ENCODE measurements around the gene ITPA. TPM values are rescaled to one million over a fixed set of nuclear protein-coding genes. Genes with fewer than 3 reads are reported as not detected.

Gene ITPA
- total and polyA plus RNA-seq, 2 donors (not counting 1 experiment from before 2014, with no cell fraction given), result 55.5 to 65.6 TPM

DNA sequence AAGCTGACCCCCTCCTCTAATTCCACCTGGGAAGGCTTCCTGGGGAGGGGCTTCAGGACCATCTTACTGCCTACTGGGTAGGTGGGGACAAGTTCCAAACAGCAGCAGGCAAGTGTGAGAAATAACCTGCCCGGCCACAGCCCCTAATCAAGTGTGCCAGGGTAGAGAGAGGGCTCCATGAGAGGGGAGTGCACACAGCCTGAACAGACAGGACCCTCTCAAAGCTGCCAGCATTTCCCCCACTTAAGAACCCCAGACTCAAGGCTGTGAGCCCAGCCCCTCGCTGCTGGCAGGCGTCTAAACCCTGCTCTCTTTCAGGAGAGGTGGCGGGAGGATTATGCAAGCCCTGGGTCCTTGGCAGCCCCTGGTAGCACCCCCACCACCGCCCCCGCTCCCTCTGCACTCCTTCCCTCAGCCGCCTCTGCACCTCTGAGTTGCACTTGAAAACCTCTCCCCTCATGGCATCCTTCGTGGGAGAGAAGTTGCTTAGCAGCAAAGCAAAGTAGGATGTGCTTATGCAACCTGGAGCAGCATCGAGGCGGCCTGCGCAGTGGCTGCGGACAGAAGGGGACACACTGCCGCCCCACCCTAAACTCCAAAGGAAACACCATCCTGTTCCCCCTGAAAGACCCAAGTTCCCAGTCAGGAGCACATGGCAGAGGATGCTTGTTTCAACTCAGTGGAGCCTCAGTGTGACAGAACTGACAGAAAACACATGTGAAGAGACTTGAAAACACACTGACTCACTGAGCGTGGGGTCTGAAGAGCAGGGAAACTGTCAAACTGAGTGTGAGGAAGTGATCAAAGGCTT is 15.3 kb upstream of the ITPA start:
- H3K9me3 ChIP-seq (ENCODE audit: control extremely low read depth in 1 of 3, control insufficient read depth in 2 of 3, insufficient read depth in 1 of 3, low read length in 2 of 3), result no peaks in the 10 kb centered on the region
- Mint-ChIP-seq H3K9me3 (ENCODE audit: insufficient read depth) (no peaks in the 10 kb centered on the region), H3K27ac (no peak overlapping the region), H3K4me1 (no peaks in the 10 kb centered on the region), H3K4me3 (no peak overlapping the region), H3K27me3 (no peaks in the 10 kb centered on the region)
- ATAC-seq (ENCODE audit: low read depth), result no peak
- ChIA-PET POLR2A (no interaction called here), CTCF (no interaction called here)
- no peak overlapping the region for H2AFZ ChIP-seq (ENCODE audit: insufficient read depth, low read depth, low read length, poor library complexity, severe bottlenecking)
- H3K27ac ChIP-seq (ENCODE audit: low read length in 2 of 2), result no peak overlapping the region
- WGBS (ENCODE audit: insufficient coverage), result 95% methylated on average over 13 of the region's 14 CpGs
- no peak overlapping the region for H3K9ac ChIP-seq (ENCODE audit: low read length)
- no peak for DNase-seq
- intact Hi-C loops (cut with micrococcal nuclease), result no loop called here
- TF ChIP-seq, protein P1, sequence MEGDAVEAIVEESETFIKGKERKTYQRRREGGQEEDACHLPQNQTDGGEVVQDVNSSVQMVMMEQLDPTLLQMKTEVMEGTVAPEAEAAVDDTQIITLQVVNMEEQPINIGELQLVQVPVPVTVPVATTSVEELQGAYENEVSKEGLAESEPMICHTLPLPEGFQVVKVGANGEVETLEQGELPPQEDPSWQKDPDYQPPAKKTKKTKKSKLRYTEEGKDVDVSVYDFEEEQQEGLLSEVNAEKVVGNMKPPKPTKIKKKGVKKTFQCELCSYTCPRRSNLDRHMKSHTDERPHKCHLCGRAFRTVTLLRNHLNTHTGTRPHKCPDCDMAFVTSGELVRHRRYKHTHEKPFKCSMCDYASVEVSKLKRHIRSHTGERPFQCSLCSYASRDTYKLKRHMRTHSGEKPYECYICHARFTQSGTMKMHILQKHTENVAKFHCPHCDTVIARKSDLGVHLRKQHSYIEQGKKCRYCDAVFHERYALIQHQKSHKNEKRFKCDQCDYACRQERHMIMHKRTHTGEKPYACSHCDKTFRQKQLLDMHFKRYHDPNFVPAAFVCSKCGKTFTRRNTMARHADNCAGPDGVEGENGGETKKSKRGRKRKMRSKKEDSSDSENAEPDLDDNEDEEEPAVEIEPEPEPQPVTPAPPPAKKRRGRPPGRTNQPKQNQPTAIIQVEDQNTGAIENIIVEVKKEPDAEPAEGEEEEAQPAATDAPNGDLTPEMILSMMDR (IDR thresholded peaks at IDR 0.05), result no peak
- TF ChIP-seq EZH2 (IDR thresholded peaks at IDR 0.05; ENCODE audit: borderline replicate concordance, insufficient read depth, low read depth, low read length, poor library complexity, severe bottlenecking), result no peak
- H3K36me3 ChIP-seq (replicated peaks in 1 of 2; ENCODE audit: control extremely low read depth in 1 of 2, control insufficient read depth in 1 of 2, extremely low read depth in 1 of 2, insufficient read depth in 2 of 2, low read length in 1 of 2), result peaks cover 3 to 71% of the 10 kb centered on the region in 2 experiments
- H4K20me1 ChIP-seq (ENCODE audit: control insufficient read depth, insufficient read depth, low read length, poor library complexity, severe bottlenecking), result no peaks in the 10 kb centered on the region
- H3K79me2 ChIP-seq (ENCODE audit: control insufficient read depth, insufficient read depth, low read length), result no peaks in the 10 kb centered on the region
- no peaks in the 10 kb centered on the region for H3K4me1 ChIP-seq (ENCODE audit: control insufficient read depth in 2 of 2, insufficient read depth in 2 of 2, low read length in 2 of 2)
- H3K4me2 ChIP-seq (replicated peaks; ENCODE audit: low read depth, low read length, poor library complexity, severe bottlenecking), result no peak overlapping the region
- no peaks in the 10 kb centered on the region for H3K27me3 ChIP-seq (replicated peaks in 1 of 4; ENCODE audit: control extremely low read depth in 1 of 4, control insufficient read depth in 3 of 4, insufficient read depth in 4 of 4, low read length in 3 of 4)
- H3K4me3 ChIP-seq (ENCODE audit: control extremely low read depth in 1 of 5, extremely low read depth in 1 of 5, insufficient read depth in 1 of 5, low read depth in 2 of 5, low read length in 4 of 5), result no peak overlapping the region

DNA sequence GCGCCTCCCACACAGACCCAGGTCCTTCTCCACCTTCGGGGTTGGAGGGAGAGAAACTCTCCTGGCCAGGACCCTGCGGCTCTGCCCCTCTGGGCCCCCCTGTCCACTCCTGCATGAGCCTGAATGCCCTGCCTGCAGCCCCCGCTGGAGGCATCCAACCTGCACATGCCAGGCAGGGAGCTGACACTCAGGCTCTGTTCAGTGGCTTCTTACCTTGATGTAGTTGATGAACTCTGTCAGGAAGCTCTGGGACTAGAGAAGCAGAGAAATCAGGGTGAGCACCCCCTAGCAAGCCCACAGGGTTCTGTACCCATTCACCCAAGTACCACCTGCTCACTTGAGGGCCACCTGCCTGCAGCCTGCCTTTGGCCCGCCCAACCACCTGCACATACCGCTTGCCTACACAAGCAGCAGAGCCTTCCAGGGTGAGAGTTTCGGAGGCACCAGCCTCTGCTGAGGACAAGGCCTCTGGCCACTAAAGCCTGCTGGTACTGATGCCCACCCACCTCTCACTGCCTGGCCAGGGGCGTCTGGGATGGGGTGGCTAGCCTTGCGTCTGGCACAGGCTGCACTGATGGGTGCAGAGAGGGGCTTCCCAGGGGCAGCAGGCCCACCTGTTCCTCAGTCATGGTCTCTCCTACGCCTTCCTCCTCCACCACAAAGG is 14.5 kb upstream of the ITPA start:
- H3K4me1 ChIP-seq (ENCODE audit: control insufficient read depth in 2 of 2, insufficient read depth in 2 of 2, low read length in 2 of 2), result no peaks in the 10 kb centered on the region
- DNase-seq, result no peak
- no peak overlapping the region for H3K9ac ChIP-seq (ENCODE audit: low read length)
- Mint-ChIP-seq H3K4me1 (no peaks in the 10 kb centered on the region), H3K4me3 (no peak overlapping the region), H3K9me3 (ENCODE audit: insufficient read depth) (no peaks in the 10 kb centered on the region), H3K27me3 (no peaks in the 10 kb centered on the region), H3K27ac (no peak overlapping the region)
- peaks cover 4 to 74% of the 10 kb centered on the region in 2 experiments for H3K36me3 ChIP-seq (replicated peaks in 1 of 2; ENCODE audit: control extremely low read depth in 1 of 2, control insufficient read depth in 1 of 2, extremely low read depth in 1 of 2, insufficient read depth in 2 of 2, low read length in 1 of 2)
- intact Hi-C loops (cut with micrococcal nuclease), result no loop called here
- no peak for ATAC-seq (ENCODE audit: low read depth)
- POLR2A ChIA-PET, result no interaction called here
- no peaks in the 10 kb centered on the region for H4K20me1 ChIP-seq (ENCODE audit: control insufficient read depth, insufficient read depth, low read length, poor library complexity, severe bottlenecking)
- H3K27me3 ChIP-seq (replicated peaks in 1 of 4; ENCODE audit: control extremely low read depth in 1 of 4, control insufficient read depth in 3 of 4, insufficient read depth in 4 of 4, low read length in 3 of 4), result no peaks in the 10 kb centered on the region
- no peak for TF ChIP-seq EZH2 (IDR thresholded peaks at IDR 0.05; ENCODE audit: borderline replicate concordance, insufficient read depth, low read depth, low read length, poor library complexity, severe bottlenecking)
- TF ChIP-seq, protein P1 (IDR thresholded peaks at IDR 0.05), result no peak
- no peaks in the 10 kb centered on the region for H3K9me3 ChIP-seq (ENCODE audit: control extremely low read depth in 1 of 3, control insufficient read depth in 2 of 3, insufficient read depth in 1 of 3, low read length in 2 of 3)
- 100% methylated on average over 7 of the region's 10 CpGs for WGBS (ENCODE audit: insufficient coverage)
- no peak overlapping the region for H3K27ac ChIP-seq (ENCODE audit: low read length in 2 of 2)
- H2AFZ ChIP-seq (ENCODE audit: insufficient read depth, low read depth, low read length, poor library complexity, severe bottlenecking), result no peak overlapping the region
- CTCF ChIA-PET, result no interaction called here
- no peaks in the 10 kb centered on the region for H3K79me2 ChIP-seq (ENCODE audit: control insufficient read depth, insufficient read depth, low read length)
- H3K4me3 ChIP-seq (ENCODE audit: control extremely low read depth in 1 of 5, extremely low read depth in 1 of 5, insufficient read depth in 1 of 5, low read depth in 2 of 5, low read length in 4 of 5), result no peak overlapping the region
- H3K4me2 ChIP-seq (replicated peaks; ENCODE audit: low read depth, low read length, poor library complexity, severe bottlenecking), result no peak overlapping the region

Measured in B cell (primary cell).